ENCODE results near the gene SMAD5.

The SMAD5 gene

DNA sequence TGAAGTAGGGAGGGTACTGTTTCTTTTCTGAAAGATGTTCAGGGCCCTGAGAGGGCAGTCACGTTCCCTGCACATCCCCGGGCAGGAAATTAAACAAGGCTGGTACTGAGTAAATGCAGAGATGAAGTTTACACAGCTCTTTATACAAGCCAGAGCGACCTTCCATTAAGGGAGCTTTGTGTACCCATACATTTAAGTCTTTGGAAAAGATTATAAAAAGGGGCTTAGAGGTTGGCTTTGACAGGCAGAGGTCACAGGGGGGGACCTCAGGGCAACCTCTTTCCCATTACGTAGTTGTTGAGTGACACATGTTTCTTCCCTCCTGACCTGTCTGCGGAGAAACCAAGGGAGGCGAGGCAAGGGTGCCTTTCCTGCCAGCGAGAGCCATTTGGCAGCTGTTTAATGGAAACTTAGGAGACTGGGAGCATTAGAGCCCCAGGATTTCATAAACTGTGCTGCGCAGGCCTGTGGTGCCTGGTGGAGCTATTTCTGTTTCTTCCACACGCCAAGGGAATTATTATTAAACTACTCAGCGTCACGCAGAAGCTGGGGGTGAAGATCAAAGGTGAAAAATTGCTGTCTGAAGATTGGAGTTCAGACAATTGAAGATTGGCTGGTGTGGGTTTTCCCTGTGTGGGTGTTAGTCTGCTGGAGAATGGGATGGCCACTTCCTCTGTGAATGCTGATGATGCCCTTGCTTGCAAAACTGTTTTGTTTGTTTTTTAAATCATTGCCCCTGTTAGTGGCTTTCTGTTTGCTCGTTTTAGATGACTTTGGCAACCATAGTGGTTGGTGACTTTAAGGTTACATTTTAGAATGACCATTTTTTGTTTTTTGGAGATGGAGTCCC is 63.6 kb downstream of the SMAD5 start:
- Histone ChIP-seq H3K27ac (ENCODE audit: low read length) (no peak overlapping the region), H3K9me3 (ENCODE audit: control insufficient read depth, insufficient read depth, low read length) (no peaks in the 10 kb centered on the region), H3K36me3 (ENCODE audit: control insufficient read depth, insufficient read depth, low read length) (no peaks in the 10 kb centered on the region), H3K4me1 (ENCODE audit: control insufficient read depth, insufficient read depth, low read length) (0 out of 2 replicates have a peak, but pooled peaks cover 2% of the 10 kb centered on the region), H3K27me3 (ENCODE audit: control insufficient read depth, insufficient read depth, low read length) (peaks cover 57% of the 10 kb centered on the region), H3K4me3 (ENCODE audit: low read length) (no peak overlapping the region)
- no CpG with 5 or more reads among the region's 12 CpGs for WGBS (ENCODE audit: insufficient coverage, insufficient read length)
- no peak for DNase-seq (ENCODE audit: low read depth, low spot score)

DNA sequence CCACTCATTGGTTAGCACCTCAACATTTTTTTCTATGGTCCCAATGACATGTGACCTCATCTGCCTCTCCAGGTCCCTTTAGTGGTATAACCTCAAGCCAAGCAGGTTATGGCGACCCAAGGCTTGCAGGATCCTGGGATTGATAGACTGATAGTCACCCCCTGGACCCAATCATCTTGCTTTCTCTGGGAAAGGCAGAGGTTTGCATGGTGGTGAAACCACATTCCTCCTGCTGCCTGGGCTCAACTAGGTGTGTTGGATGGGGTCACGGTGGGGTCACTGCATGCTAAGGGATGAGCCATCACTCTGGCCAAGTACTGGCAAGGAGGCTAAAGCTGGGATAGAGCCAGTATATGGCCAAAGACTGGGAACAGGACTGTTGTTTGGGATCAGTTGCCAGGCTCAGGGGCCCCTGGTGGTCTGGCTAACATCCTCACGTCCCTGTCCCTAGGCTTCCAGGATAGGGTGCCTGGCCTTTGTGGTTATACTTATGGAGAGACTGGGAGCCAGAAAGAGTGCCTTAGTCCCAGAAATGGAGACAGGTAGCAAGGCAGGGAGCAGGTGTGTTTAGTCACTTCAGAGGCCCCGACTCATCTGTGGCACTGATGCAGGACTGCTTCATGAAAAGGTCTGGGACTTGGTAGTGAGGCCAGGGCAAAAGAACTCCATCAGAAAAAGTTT is 65.0 kb downstream of the SMAD5 start:
- Histone ChIP-seq H3K4me3 (ENCODE audit: low read length) (no peak overlapping the region), H3K36me3 (ENCODE audit: control insufficient read depth, insufficient read depth, low read length) (no peaks in the 10 kb centered on the region), H3K9me3 (ENCODE audit: control insufficient read depth, insufficient read depth, low read length) (no peaks in the 10 kb centered on the region), H3K27me3 (ENCODE audit: control insufficient read depth, insufficient read depth, low read length) (peaks cover 51% of the 10 kb centered on the region), H3K27ac (ENCODE audit: low read length) (no peak overlapping the region), H3K4me1 (ENCODE audit: control insufficient read depth, insufficient read depth, low read length) (peaks cover 4% of the 10 kb centered on the region; the same call in 1 of the 2 replicates)
- DNase-seq (ENCODE audit: low read depth, low spot score): no peak
- WGBS (ENCODE audit: insufficient coverage, insufficient read length): no CpG with 5 or more reads among the region's 4 CpGs

DNA sequence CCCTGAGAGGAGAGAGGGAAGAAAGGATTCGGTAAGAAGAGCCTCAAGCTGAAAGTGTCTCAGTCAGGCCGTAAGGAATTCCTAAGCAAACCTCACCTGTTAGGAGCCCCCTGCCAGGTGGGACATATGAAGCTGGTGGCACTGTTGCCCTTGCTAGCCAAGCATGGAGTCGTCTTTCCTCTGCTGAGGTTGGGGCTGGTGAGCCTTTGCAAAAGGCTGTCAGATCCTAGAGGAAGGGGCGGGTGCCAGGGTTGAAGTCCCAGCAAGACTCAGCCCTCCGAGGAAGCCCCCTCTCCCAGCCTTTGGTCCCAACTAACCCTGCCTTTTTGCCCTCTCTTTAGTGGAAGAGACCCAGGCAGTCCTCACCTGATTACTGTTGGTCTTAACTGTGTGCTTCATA is 65.8 kb downstream of the SMAD5 start:
- no peak for DNase-seq (ENCODE audit: low read depth, low spot score)
- Histone ChIP-seq H3K27ac (ENCODE audit: low read length) (no peak overlapping the region), H3K36me3 (ENCODE audit: control insufficient read depth, insufficient read depth, low read length) (no peaks in the 10 kb centered on the region), H3K27me3 (ENCODE audit: control insufficient read depth, insufficient read depth, low read length) (peaks cover 46% of the 10 kb centered on the region), H3K9me3 (ENCODE audit: control insufficient read depth, insufficient read depth, low read length) (no peaks in the 10 kb centered on the region), H3K4me3 (ENCODE audit: low read length) (no peak overlapping the region), H3K4me1 (ENCODE audit: control insufficient read depth, insufficient read depth, low read length) (peaks cover 5% of the 10 kb centered on the region; the same call in 1 of the 2 replicates)
- WGBS (ENCODE audit: insufficient coverage, insufficient read length): no CpG with 5 or more reads among the region's 5 CpGs

DNA sequence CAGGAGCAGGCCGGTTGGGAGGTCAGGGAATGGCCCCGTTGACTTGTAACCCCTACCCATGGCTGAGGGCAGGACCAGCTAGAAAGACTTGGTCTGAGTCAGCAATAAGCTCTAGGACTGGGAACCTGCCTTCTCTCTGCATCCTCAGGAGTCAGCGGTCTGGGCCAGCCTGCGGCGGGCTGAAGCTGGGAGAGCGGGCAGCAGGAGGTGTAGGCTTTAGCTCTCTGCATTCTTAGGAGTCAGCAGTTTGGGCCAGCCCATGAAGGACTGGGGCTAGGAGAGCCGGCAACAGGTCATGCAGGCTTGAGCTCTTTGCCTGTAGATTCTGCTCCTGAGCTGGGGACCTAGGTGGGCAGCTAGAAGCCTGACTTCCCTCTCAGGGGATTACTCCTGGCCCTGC is 66.8 kb downstream of the SMAD5 start:
- WGBS (ENCODE audit: insufficient coverage, insufficient read length): no CpG with 5 or more reads among the region's 7 CpGs
- peaks cover 46% of the 10 kb centered on the region for H3K27me3 ChIP-seq (ENCODE audit: control insufficient read depth, insufficient read depth, low read length)
- no peak overlapping the region for H3K4me3 ChIP-seq (ENCODE audit: low read length)

DNA sequence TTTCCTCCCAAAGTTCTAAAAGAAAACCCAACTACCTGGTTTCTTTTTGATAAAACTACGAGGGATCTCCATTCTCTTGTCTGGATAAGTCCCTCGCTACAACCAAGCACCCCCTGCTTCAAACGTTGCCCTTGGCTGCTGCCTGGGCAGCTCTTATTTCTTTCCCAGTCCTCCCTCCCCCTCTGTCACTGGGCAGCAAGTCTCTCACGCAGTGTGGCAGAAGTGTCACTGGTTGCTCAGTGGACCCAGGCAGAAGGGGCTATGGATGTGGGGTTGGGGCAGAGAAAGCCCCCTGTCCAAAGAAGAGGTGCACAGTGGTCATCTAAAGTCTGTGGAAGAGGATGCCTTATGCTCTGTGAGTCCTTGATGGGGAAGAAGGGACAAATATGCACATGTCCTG is 67.5 kb downstream of the SMAD5 start:
- Histone ChIP-seq H3K9me3 (ENCODE audit: control insufficient read depth, insufficient read depth, low read length) (no peaks in the 10 kb centered on the region), H3K4me3 (ENCODE audit: low read length) (no peak overlapping the region), H3K27ac (ENCODE audit: low read length) (no peak overlapping the region), H3K4me1 (ENCODE audit: control insufficient read depth, insufficient read depth, low read length) (peaks cover 7% of the 10 kb centered on the region; the same call in 1 of the 2 replicates), H3K36me3 (ENCODE audit: control insufficient read depth, insufficient read depth, low read length) (no peaks in the 10 kb centered on the region), H3K27me3 (ENCODE audit: control insufficient read depth, insufficient read depth, low read length) (peaks cover 44% of the 10 kb centered on the region)
- DNase-seq (ENCODE audit: low read depth, low spot score): no peak
- WGBS (ENCODE audit: insufficient coverage, insufficient read length): no CpG with 5 or more reads among the region's 4 CpGs

More for the DNA sequence above, 66.8 kb downstream of the SMAD5 start:
- no peaks in the 10 kb centered on the region for H3K9me3 ChIP-seq (ENCODE audit: control insufficient read depth, insufficient read depth, low read length)
- DNase-seq (ENCODE audit: low read depth, low spot score): no peak
- peaks cover 7% of the 10 kb centered on the region; the same call in 1 of the 2 replicates for H3K4me1 ChIP-seq (ENCODE audit: control insufficient read depth, insufficient read depth, low read length)
- H3K27ac ChIP-seq (ENCODE audit: low read length): no peak overlapping the region
- H3K36me3 ChIP-seq (ENCODE audit: control insufficient read depth, insufficient read depth, low read length): no peaks in the 10 kb centered on the region

DNA sequence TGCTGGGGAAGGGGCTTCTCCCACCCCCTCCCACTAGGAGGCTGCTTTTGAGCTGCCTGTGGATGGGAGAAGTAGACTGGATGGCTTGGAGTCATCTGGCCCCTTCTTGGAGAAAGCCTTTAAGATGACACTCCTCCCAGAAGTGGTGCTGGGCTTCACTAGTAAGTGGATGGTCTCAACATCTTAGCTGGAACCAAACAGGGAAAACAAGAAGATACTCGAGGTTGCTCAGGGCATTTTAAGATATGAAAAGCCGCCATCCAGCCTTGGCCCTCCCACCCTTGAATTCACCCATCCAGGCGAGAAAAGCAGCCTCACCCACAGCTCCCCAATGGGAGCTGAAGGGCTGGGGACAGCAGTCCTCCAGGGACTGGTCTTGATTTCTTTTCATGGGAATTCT is 68.1 kb downstream of the SMAD5 start:
- Histone ChIP-seq H3K4me1 (ENCODE audit: control insufficient read depth, insufficient read depth, low read length) (peaks cover 7% of the 10 kb centered on the region; the same call in 1 of the 2 replicates), H3K27ac (ENCODE audit: low read length) (no peak overlapping the region), H3K36me3 (ENCODE audit: control insufficient read depth, insufficient read depth, low read length) (no peaks in the 10 kb centered on the region), H3K9me3 (ENCODE audit: control insufficient read depth, insufficient read depth, low read length) (no peaks in the 10 kb centered on the region), H3K27me3 (ENCODE audit: control insufficient read depth, insufficient read depth, low read length) (peaks cover 39% of the 10 kb centered on the region), H3K4me3 (ENCODE audit: low read length) (no peak overlapping the region)
- no peak for DNase-seq (ENCODE audit: low read depth, low spot score)
- WGBS (ENCODE audit: insufficient coverage, insufficient read length): no CpG with 5 or more reads among the region's 3 CpGs

DNA sequence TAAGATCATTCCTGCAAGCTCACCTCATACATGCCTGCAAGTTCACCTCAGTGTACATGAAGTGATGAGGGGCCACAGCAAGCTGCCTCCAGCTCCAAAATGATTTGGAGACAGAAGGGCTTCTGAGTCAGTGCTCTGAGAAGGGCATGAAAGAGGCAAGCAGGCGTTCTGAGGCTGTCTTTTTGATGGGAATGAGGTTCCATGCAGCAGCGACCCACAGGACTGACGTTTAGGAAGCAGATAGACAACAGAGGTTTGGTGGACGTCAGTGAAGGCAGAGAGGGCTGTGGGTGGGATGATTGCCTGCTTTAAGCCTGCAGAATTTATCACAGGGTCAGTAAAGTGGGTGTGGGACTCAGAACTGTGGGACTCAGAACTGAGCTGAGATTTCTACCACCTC is 69.2 kb downstream of the SMAD5 start:
- Histone ChIP-seq H3K36me3 (ENCODE audit: control insufficient read depth, insufficient read depth, low read length) (no peaks in the 10 kb centered on the region), H3K4me3 (ENCODE audit: low read length) (no peak overlapping the region), H3K9me3 (ENCODE audit: control insufficient read depth, insufficient read depth, low read length) (no peaks in the 10 kb centered on the region), H3K4me1 (ENCODE audit: control insufficient read depth, insufficient read depth, low read length) (peaks cover 7% of the 10 kb centered on the region; the same call in 1 of the 2 replicates), H3K27ac (ENCODE audit: low read length) (no peak overlapping the region), H3K27me3 (ENCODE audit: control insufficient read depth, insufficient read depth, low read length) (peaks cover 47% of the 10 kb centered on the region)
- WGBS (ENCODE audit: insufficient coverage, insufficient read length): no CpG with 5 or more reads among the region's 4 CpGs
- DNase-seq (ENCODE audit: low read depth, low spot score): no peak

DNA sequence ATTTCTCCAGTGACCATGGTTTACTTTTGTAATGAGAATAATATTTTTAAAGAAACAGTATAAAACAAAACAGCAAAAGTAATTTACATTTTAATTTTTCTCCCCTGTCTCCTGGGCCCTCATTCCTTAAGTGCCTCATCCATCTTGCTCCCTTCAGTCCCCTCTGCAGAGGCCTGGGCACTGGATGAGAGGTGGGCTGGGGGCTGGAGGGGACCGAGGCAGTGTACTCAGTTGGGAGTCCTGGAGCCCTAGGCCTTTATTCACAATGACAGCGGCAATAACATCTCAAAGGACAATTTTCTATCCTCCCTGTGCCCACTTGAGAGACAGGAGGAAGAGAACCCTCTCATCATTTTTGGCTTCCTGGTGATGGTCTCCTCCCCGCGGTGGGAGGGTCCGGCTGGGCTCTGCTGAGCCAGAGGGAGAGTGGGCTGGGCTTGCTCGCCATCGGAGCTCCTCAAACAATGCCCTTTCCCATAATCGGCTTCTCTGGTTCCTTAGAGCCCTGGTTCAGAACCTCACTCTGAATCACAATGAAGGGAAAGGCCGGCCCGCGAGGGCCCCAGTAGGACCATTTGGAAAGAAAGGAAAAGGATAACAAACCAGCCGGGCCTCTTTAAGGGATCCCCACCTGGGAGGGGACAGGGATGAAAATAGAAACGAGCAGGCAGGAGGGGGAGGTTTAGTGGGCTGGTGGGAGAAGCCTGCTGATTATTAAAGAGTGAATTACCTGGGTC is 70.0 kb downstream of the SMAD5 start:
- WGBS (ENCODE audit: insufficient coverage, insufficient read length): no CpG with 5 or more reads among the region's 13 CpGs
- peaks cover 48% of the 10 kb centered on the region for H3K27me3 ChIP-seq (ENCODE audit: control insufficient read depth, insufficient read depth, low read length)
- H3K36me3 ChIP-seq (ENCODE audit: control insufficient read depth, insufficient read depth, low read length): no peaks in the 10 kb centered on the region
- H3K27ac ChIP-seq (ENCODE audit: low read length): no peak overlapping the region
- no peak overlapping the region for H3K4me3 ChIP-seq (ENCODE audit: low read length)
- H3K4me1 ChIP-seq (ENCODE audit: control insufficient read depth, insufficient read depth, low read length): peaks cover 7% of the 10 kb centered on the region; the same call in 1 of the 2 replicates
- DNase-seq (ENCODE audit: low read depth, low spot score): peak; percentile 84
- H3K9me3 ChIP-seq (ENCODE audit: control insufficient read depth, insufficient read depth, low read length): no peaks in the 10 kb centered on the region

DNA sequence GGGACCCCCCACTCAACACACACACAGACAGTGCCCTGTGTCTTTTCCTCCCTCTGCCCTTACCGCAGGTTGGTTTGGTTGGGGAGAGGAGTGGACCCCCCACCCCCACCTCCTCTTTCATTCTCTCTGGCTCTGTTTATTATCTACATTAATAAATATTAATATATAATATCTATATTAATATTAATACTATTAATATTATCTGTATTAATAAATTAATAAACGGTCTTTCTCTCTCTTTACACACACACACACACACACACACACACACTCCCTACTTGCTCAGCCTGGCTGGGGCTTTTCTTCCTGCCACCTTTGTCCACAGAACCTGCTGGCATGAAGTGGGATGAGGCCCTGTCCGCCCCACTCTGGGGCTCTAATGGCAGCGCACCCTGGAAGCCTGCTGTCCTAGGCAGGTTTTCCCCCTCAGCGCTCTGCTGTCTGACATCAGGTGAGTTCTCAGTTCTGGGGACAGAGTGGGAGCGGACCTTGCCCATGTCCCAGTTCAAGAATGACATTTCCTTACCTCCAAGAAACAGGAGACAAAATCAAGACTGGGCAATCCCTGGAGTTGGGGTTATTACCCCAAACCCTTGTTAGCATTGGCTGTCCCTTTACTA is 70.8 kb downstream of the SMAD5 start:
- Histone ChIP-seq H3K36me3 (ENCODE audit: control insufficient read depth, insufficient read depth, low read length) (no peaks in the 10 kb centered on the region), H3K27ac (ENCODE audit: low read length) (no peak overlapping the region), H3K4me1 (ENCODE audit: control insufficient read depth, insufficient read depth, low read length) (peaks cover 7% of the 10 kb centered on the region; the same call in 1 of the 2 replicates), H3K9me3 (ENCODE audit: control insufficient read depth, insufficient read depth, low read length) (no peaks in the 10 kb centered on the region), H3K4me3 (ENCODE audit: low read length) (no peak overlapping the region), H3K27me3 (ENCODE audit: control insufficient read depth, insufficient read depth, low read length) (peaks cover 48% of the 10 kb centered on the region)
- DNase-seq (ENCODE audit: low read depth, low spot score): no peak
- no CpG with 5 or more reads among the region's 6 CpGs for WGBS (ENCODE audit: insufficient coverage, insufficient read length)
